Left cardiac atrium (tissue), 4 donors: ENCODE measurements around the gene ZNF273. TPM values are rescaled to one million over a fixed set of nuclear protein-coding genes. Genes with fewer than 3 reads are reported as not detected.
A peak's percentile ranks its signal among the peaks of the same experiment; 100 is the strongest.
"Not testable (repeated sequence)": the region's sequence is repeated elsewhere in the genome, so short reads cannot be mapped to it uniquely, and the experiment has no call there.

Experiments
- ATAC-seq, 2 donors: fragments of 200-7000 bp; cut with Tn5 transposase; one replicate each; pipeline ENCODE4 v1.9.1; 2020; ENCODE audit warnings: mild to moderate bottlenecking in 2 of 2, moderate library complexity in 2 of 2
- DNase-seq: peaks from one replicate; pipeline ENCODE4 v3.0.0-alpha.2; 2020
- intact Hi-C, 2 donors: fragments of 100-400 bp; cut with DNase I; formaldehyde crosslinking; loops; one replicate each; pipeline versions ENCODE4 v1.14.1 to v1.15.1; 2022 to 2023
- total RNA-seq, 2 donors: library from RNA; stranded (reverse); fragmentation: NEBNext Ultra II Directional; extraction: Animal tissue kit (Norgen Biotek cat#: 25700); gene quantifications; one replicate each; pipeline ENCODE4 v1.2.1, GENCODE V29; 2021
- donor health status: DM: no; HTN: yes; CAD: no.
- donor health status: DM: no; HTN: yes; CAD: no; lungs with severe emphysema.
- donor health status: DM: yes; HTN: yes; CAD: no.
- donor health status: Dilated cardiomyopathy.

Gene ZNF273
- total RNA-seq, 2 donors from 2014 or later: 2.3 to 2.7 TPM

GRCh38 chr7:64886956-64887545 is 16.0 kb upstream of the ZNF273 start:
- DNase-seq (no peak), ATAC-seq (no peak)
- intact Hi-C loops: no loop called here

GRCh38 chr7:64887756-64888508 is 15.1 kb upstream of the ZNF273 start:
- peak; percentile 55 for DNase-seq
- intact Hi-C loops: no loop called here
- peak; percentile 22 to 35 for ATAC-seq

GRCh38 chr7:64888561-64888900 is 14.5 kb upstream of the ZNF273 start:
- intact Hi-C loops: no loop called here
- DNase-seq (no peak), ATAC-seq (peak; percentile 13 to 50)

- ATAC-seq (peak; percentile 56 to 73), DNase-seq (peak; percentile 45)
- intact Hi-C loops: no loop called here
Observed at GRCh38 chr7:64888901-64889685, 14.0 kb upstream of the ZNF273 start.

- intact Hi-C loops: no loop called here
- no peak for ATAC-seq
- DNase-seq: no peak
Observed at GRCh38 chr7:64889686-64890162, 13.3 kb upstream of the ZNF273 start.

- ATAC-seq, intact Hi-C loops, DNase-seq: not testable (repeated sequence)
Observed at GRCh38 chr7:64890273-64890672, 12.8 kb upstream of the ZNF273 start.

- ATAC-seq: no peak
- intact Hi-C loops: no loop called here
- DNase-seq: no peak
Observed at GRCh38 chr7:64890761-64891362, 12.2 kb upstream of the ZNF273 start.

GRCh38 chr7:64891363-64892081 is 11.6 kb upstream of the ZNF273 start:
- intact Hi-C loops, DNase-seq: not testable (repeated sequence)
- ATAC-seq: peak in 1 of 2 donors; percentile 21

- no peak for ATAC-seq
- DNase-seq: no peak
- intact Hi-C loops: no loop called here
Observed at GRCh38 chr7:64892116-64892515, 11.0 kb upstream of the ZNF273 start.

GRCh38 chr7:64892666-64893309 is 10.3 kb upstream of the ZNF273 start:
- ATAC-seq (no peak), DNase-seq (no peak)
- intact Hi-C loops: no loop called here

- intact Hi-C loops: no loop called here
- ATAC-seq (no peak), DNase-seq (no peak)
Observed at GRCh38 chr7:64893401-64893800, 9.7 kb upstream of the ZNF273 start.

- DNase-seq, intact Hi-C loops, ATAC-seq: not testable (repeated sequence)
Observed at GRCh38 chr7:64902461-64902805, 640 bp upstream of the ZNF273 start.

- intact Hi-C loops: no loop called here
- ATAC-seq (no peak), DNase-seq (no peak)
Observed at GRCh38 chr7:64904008-64904407, 935 bp downstream of the ZNF273 start.

GRCh38 chr7:64905133-64905532 is 2.1 kb downstream of the ZNF273 start:
- intact Hi-C loops: no loop called here
- ATAC-seq (no peak), DNase-seq (no peak)

- no peak for ATAC-seq
- intact Hi-C loops: no loop called here
Observed at GRCh38 chr7:64905547-64905946, 2.5 kb downstream of the ZNF273 start.

GRCh38 chr7:64907641-64908326 is 4.7 kb downstream of the ZNF273 start:
- no peak for DNase-seq
- ATAC-seq: no peak
- intact Hi-C loops: no loop called here

More at GRCh38 chr7:64905547-64905946, 2.5 kb downstream of the ZNF273 start:
- no peak for DNase-seq

GRCh38 chr7:64908358-64908757 is 5.3 kb downstream of the ZNF273 start:
- intact Hi-C loops: no loop called here
- DNase-seq (no peak), ATAC-seq (no peak)

- ATAC-seq (no peak), DNase-seq (no peak)
- intact Hi-C loops: no loop called here
Observed at GRCh38 chr7:64914557-64914956, 11.5 kb downstream of the ZNF273 start.
